ENCODE results near the gene TRMT44.

TRMT44 gene

GRCh38 chr4:8440492-8441311, at the start of gene TRMT44, which contains the start of gene ACOX3:
Gene TRMT44, plus strand, starts transcription at chr4:8440777. Its CDS starts 46 bp downstream, at chr4:8440823.
Gene ACOX3, minus strand, starts transcription at chr4:8440723. Its CDS starts 24,202 bp downstream, at chr4:8416521.
- peak; percentile 91 for DNase-seq (ENCODE audit: low spot score)
- in situ Hi-C loops (cut with MboI; ENCODE audit: low pct_unique_long_range_greater_than_20kb, low sequenced_read_pairs, unreplicated experiment), result no loop called here
- no peak for TF ChIP-seq CTCF (IDR thresholded peaks at IDR 0.05; ENCODE audit: extremely low read depth, insufficient read depth, missing control alignments)

- no peak for TF ChIP-seq CTCF (IDR thresholded peaks at IDR 0.05; ENCODE audit: extremely low read depth, insufficient read depth, missing control alignments)
- DNase-seq (ENCODE audit: low spot score), result no peak
- in situ Hi-C loops (cut with MboI; ENCODE audit: low pct_unique_long_range_greater_than_20kb, low sequenced_read_pairs, unreplicated experiment), result no loop called here
These were observed 49.5 kb upstream of the TRMT44 start for GRCh38 chr4:8391071-8391470.

GRCh38 chr4:8391972-8392371, 48.6 kb upstream of the TRMT44 start:
- peak; percentile 79 for DNase-seq (ENCODE audit: low spot score)
- in situ Hi-C loops (cut with MboI; ENCODE audit: low pct_unique_long_range_greater_than_20kb, low sequenced_read_pairs, unreplicated experiment), result no loop called here
- no peak for TF ChIP-seq CTCF (IDR thresholded peaks at IDR 0.05; ENCODE audit: extremely low read depth, insufficient read depth, missing control alignments)

- TF ChIP-seq CTCF (IDR thresholded peaks at IDR 0.05; ENCODE audit: extremely low read depth, insufficient read depth, missing control alignments), result no peak
- in situ Hi-C loops (cut with MboI; ENCODE audit: low pct_unique_long_range_greater_than_20kb, low sequenced_read_pairs, unreplicated experiment), result no loop called here
- no peak for DNase-seq (ENCODE audit: low spot score)
These were observed 47.9 kb upstream of the TRMT44 start for GRCh38 chr4:8392591-8393190.

- in situ Hi-C loops (cut with MboI; ENCODE audit: low pct_unique_long_range_greater_than_20kb, low sequenced_read_pairs, unreplicated experiment), result no loop called here
- no peak for TF ChIP-seq CTCF (IDR thresholded peaks at IDR 0.05; ENCODE audit: extremely low read depth, insufficient read depth, missing control alignments)
- peak; percentile 67 for DNase-seq (ENCODE audit: low spot score)
These were observed 47.0 kb upstream of the TRMT44 start for GRCh38 chr4:8393593-8394038.

- TF ChIP-seq CTCF (IDR thresholded peaks at IDR 0.05; ENCODE audit: extremely low read depth, insufficient read depth, missing control alignments), result no peak
- in situ Hi-C loops (cut with MboI; ENCODE audit: low pct_unique_long_range_greater_than_20kb, low sequenced_read_pairs, unreplicated experiment), result no loop called here
- no peak for DNase-seq (ENCODE audit: low spot score)
These were observed 46.5 kb upstream of the TRMT44 start for GRCh38 chr4:8394061-8394519.
